ENCODE results near the gene MSRB3. TPM values are rescaled to one million over a fixed set of nuclear protein-coding genes. Genes with fewer than 3 reads are reported as not detected.

MSRB3 gene
- total and polyA plus RNA-seq, 2 donors (not counting 3 experiments of a cell fraction or from before 2014, with no cell fraction given) = 20.0 to 59.3 TPM

DNA sequence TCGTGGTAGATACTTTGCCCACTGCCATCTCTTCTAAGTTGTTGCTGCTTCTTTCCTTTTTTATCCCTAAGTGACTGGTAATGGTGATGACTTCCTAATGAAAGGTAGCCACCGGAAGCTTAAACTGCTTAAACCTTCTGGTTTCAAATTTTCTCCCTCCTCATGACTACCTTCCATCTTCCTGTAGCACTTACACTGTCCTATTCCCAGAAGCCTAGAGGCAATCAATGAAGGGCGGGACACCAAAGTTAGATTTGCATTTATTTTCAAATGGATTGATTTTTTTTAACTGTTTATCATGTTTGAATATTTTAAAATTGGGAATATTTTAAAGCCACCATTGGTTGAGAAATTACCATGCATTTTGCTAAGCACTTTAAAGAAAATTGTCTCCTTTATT lies 64.7 kb downstream of the MSRB3 start:
- H3K79me2 ChIP-seq (ENCODE audit: control insufficient read depth, insufficient read depth, low read length) = no peaks in the 10 kb centered on the region
- no peak for FAIRE-seq
- no peak overlapping the region for H3K9ac ChIP-seq (replicated peaks; ENCODE audit: extremely low read depth, insufficient read depth, low read length)
- intact Hi-C loops (cut with micrococcal nuclease) (no loop called here), dilution Hi-C loops (cut with MboI; ENCODE audit: extremely low pct_ligation_motif_present, low sequenced_read_pairs) (no loop called here)
- no peaks in the 10 kb centered on the region for H3K9me1 ChIP-seq (replicated peaks; ENCODE audit: control insufficient read depth, extremely low read depth, insufficient read depth, low read length)
- no peak overlapping the region for H3K4me3 ChIP-seq (replicated peaks in 1 of 3; ENCODE audit: insufficient read depth in 1 of 3, low read depth in 1 of 3, low read length in 3 of 3)
- H3K9me3 ChIP-seq (replicated peaks; ENCODE audit: control insufficient read depth, insufficient read depth, low read length) = no peaks in the 10 kb centered on the region
- H4K20me1 ChIP-seq (replicated peaks; ENCODE audit: control insufficient read depth, extremely low read depth, insufficient read depth, low read length) = no peaks in the 10 kb centered on the region
- H3K4me1 ChIP-seq (ENCODE audit: control insufficient read depth, extremely low read depth, insufficient read depth, low read length) = no peaks in the 10 kb centered on the region
- H3K27ac ChIP-seq (ENCODE audit: insufficient read depth, low read depth, low read length) = no peak overlapping the region
- no peaks in the 10 kb centered on the region for H3K27me3 ChIP-seq (ENCODE audit: control insufficient read depth in 2 of 2, insufficient read depth in 2 of 2, low read length in 2 of 2)
- TF ChIP-seq POLR2A (IDR thresholded peaks at IDR 0.05; ENCODE audit: low read depth, low read length) (no peak), GATA2 (IDR thresholded peaks at IDR 0.05; ENCODE audit: insufficient read depth, insufficient read length, low read depth, low read length) (no peak), JUN (IDR thresholded peaks at IDR 0.05; ENCODE audit: borderline replicate concordance, insufficient read depth, insufficient read length, low read depth) (no peak), POLR2AphosphoS5 (IDR thresholded peaks at IDR 0.05; ENCODE audit: insufficient read depth, low read depth, low read length) (no peak), MYC (IDR thresholded peaks at IDR 0.05; ENCODE audit: low read depth, low read length) (no peak), FOS (IDR thresholded peaks at IDR 0.05; ENCODE audit: borderline replicate concordance, insufficient read depth, low read length) (no peak), EZH2 (IDR thresholded peaks at IDR 0.05; ENCODE audit: borderline replicate concordance, low read depth, low read length, severe bottlenecking) (no peak)
- TF ChIP-seq, protein P1, sequence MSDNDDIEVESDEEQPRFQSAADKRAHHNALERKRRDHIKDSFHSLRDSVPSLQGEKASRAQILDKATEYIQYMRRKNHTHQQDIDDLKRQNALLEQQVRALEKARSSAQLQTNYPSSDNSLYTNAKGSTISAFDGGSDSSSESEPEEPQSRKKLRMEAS (IDR thresholded peaks at IDR 0.05; ENCODE audit: insufficient read depth, insufficient read length) = no peak
- TF ChIP-seq, protein P2, sequence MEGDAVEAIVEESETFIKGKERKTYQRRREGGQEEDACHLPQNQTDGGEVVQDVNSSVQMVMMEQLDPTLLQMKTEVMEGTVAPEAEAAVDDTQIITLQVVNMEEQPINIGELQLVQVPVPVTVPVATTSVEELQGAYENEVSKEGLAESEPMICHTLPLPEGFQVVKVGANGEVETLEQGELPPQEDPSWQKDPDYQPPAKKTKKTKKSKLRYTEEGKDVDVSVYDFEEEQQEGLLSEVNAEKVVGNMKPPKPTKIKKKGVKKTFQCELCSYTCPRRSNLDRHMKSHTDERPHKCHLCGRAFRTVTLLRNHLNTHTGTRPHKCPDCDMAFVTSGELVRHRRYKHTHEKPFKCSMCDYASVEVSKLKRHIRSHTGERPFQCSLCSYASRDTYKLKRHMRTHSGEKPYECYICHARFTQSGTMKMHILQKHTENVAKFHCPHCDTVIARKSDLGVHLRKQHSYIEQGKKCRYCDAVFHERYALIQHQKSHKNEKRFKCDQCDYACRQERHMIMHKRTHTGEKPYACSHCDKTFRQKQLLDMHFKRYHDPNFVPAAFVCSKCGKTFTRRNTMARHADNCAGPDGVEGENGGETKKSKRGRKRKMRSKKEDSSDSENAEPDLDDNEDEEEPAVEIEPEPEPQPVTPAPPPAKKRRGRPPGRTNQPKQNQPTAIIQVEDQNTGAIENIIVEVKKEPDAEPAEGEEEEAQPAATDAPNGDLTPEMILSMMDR (IDR thresholded peaks at IDR 0.05; ENCODE audit: extremely low read depth in 1 of 2, insufficient read depth in 1 of 2, low read depth in 1 of 2, low read length in 2 of 2) = no peak
- ChIA-PET CTCF (interaction anchor here (0.9 to 1.6 kb wide), 5 partner anchors 15 to 213 kb away, joined by 3 to 4 read pairs (median 3); no protein-coding TSS in a partner anchor), POLR2A (no interaction called here)
- H3K36me3 ChIP-seq (ENCODE audit: control insufficient read depth in 2 of 2, extremely low read depth in 1 of 2, insufficient read depth in 2 of 2, low read length in 2 of 2) = no peaks in the 10 kb centered on the region
- no peak overlapping the region for H2AFZ ChIP-seq (ENCODE audit: low read depth, low read length)
- no peak for DNase-seq (ENCODE audit: low read depth, low spot score)
- H3K4me2 ChIP-seq (ENCODE audit: insufficient read depth, low read length) = no peak overlapping the region
- BruUV-seq (replicated peaks) = no TSS peak
